ENCODE results near the gene PTPN18. TPM values are rescaled to one million over a fixed set of nuclear protein-coding genes. Genes with fewer than 3 reads are reported as not detected.

The PTPN18 gene
- total RNA-seq, 1 donor from 2014 or later, result 78.5 TPM

GRCh38 chr2:130336877-130337734 is 18.8 kb upstream of the PTPN18 start:
- Mint-ChIP-seq H3K4me3 (ENCODE audit: unreplicated experiment) (peak overlapping the region; percentile 87), H3K9me3 (ENCODE audit: unreplicated experiment) (peaks cover 21% of the 10 kb centered on the region), H3K36me3 (ENCODE audit: unreplicated experiment) (peaks cover 5% of the 10 kb centered on the region), H3K27ac (ENCODE audit: unreplicated experiment) (peak overlapping the region; percentile 94), H3K27me3 (ENCODE audit: unreplicated experiment) (peaks cover 17% of the 10 kb centered on the region), H3K4me1 (ENCODE audit: low read depth, unreplicated experiment) (peaks cover 13% of the 10 kb centered on the region)
- TF ChIP-seq, protein P1, sequence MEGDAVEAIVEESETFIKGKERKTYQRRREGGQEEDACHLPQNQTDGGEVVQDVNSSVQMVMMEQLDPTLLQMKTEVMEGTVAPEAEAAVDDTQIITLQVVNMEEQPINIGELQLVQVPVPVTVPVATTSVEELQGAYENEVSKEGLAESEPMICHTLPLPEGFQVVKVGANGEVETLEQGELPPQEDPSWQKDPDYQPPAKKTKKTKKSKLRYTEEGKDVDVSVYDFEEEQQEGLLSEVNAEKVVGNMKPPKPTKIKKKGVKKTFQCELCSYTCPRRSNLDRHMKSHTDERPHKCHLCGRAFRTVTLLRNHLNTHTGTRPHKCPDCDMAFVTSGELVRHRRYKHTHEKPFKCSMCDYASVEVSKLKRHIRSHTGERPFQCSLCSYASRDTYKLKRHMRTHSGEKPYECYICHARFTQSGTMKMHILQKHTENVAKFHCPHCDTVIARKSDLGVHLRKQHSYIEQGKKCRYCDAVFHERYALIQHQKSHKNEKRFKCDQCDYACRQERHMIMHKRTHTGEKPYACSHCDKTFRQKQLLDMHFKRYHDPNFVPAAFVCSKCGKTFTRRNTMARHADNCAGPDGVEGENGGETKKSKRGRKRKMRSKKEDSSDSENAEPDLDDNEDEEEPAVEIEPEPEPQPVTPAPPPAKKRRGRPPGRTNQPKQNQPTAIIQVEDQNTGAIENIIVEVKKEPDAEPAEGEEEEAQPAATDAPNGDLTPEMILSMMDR (IDR thresholded peaks at IDR 0.05; ENCODE audit: partially characterized antibody, unreplicated experiment), result no peak
- peak; percentile 89 for DNase-seq

DNA sequence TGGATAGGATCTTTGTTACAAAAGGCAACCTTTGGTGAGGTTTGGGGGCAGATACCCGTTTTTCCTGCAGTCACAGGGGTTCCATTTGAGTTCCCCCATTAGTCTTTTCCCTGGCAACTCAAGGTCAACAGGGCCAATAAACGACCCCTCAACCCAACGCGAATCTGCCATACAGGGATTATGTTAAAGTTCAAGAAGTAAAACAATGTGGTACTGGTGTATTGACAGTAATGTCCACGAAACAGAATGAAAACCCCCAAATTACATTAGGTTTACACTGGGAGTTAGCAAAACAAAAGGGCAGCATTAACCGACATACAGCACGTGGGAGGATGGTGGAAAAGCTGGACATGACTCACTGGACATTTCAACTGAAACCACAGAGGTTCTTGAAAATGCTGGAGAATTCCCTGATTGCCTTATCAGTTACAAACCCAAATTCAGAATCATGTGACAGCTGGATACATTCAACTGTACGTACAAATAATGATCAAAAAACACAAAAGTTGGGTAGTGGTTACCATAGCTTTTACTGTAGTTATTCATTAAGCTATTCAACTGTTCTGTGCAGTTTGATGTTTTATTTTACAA is 18.0 kb upstream of the PTPN18 start:
- TF ChIP-seq, protein P1 (IDR thresholded peaks at IDR 0.05; ENCODE audit: partially characterized antibody, unreplicated experiment), result no peak
- Mint-ChIP-seq H3K9me3 (ENCODE audit: unreplicated experiment) (peaks cover 27% of the 10 kb centered on the region), H3K36me3 (ENCODE audit: unreplicated experiment) (peaks cover 5% of the 10 kb centered on the region)

GRCh38 chr2:130338793-130339345 is 17.0 kb upstream of the PTPN18 start:
- no peak for DNase-seq
- H3K4me3 Mint-ChIP-seq (ENCODE audit: unreplicated experiment), result no peak overlapping the region
- TF ChIP-seq, protein P1 (IDR thresholded peaks at IDR 0.05; ENCODE audit: partially characterized antibody, unreplicated experiment), result no peak
- peaks cover 27% of the 10 kb centered on the region for H3K9me3 Mint-ChIP-seq (ENCODE audit: unreplicated experiment)
- H3K4me1 Mint-ChIP-seq (ENCODE audit: low read depth, unreplicated experiment), result peaks cover 15% of the 10 kb centered on the region
- H3K36me3 Mint-ChIP-seq (ENCODE audit: unreplicated experiment), result peaks cover 5% of the 10 kb centered on the region
- H3K27ac Mint-ChIP-seq (ENCODE audit: unreplicated experiment), result no peak overlapping the region
- H3K27me3 Mint-ChIP-seq (ENCODE audit: unreplicated experiment), result peaks cover 21% of the 10 kb centered on the region

More for the DNA sequence above, 18.0 kb upstream of the PTPN18 start:
- Mint-ChIP-seq H3K4me3 (ENCODE audit: unreplicated experiment) (peak overlapping the region; percentile 87), H3K4me1 (ENCODE audit: low read depth, unreplicated experiment) (peaks cover 13% of the 10 kb centered on the region), H3K27ac (ENCODE audit: unreplicated experiment) (peak overlapping the region; percentile 94), H3K27me3 (ENCODE audit: unreplicated experiment) (peaks cover 21% of the 10 kb centered on the region)
- no peak for DNase-seq

GRCh38 chr2:130339885-130340745 is 15.7 kb upstream of the PTPN18 start:
- Mint-ChIP-seq H3K36me3 (ENCODE audit: unreplicated experiment) (peaks cover 5% of the 10 kb centered on the region), H3K27me3 (ENCODE audit: unreplicated experiment) (peaks cover 19% of the 10 kb centered on the region), H3K9me3 (ENCODE audit: unreplicated experiment) (peaks cover 27% of the 10 kb centered on the region), H3K4me3 (ENCODE audit: unreplicated experiment) (peak overlapping the region; percentile 18), H3K27ac (ENCODE audit: unreplicated experiment) (peak overlapping the region; percentile 53), H3K4me1 (ENCODE audit: low read depth, unreplicated experiment) (peaks cover 15% of the 10 kb centered on the region)
- TF ChIP-seq, protein P1 (IDR thresholded peaks at IDR 0.05; ENCODE audit: partially characterized antibody, unreplicated experiment), result no peak
- DNase-seq, result no peak

Data from glutamatergic neuron (in vitro differentiated cells).